Stimulated activated CD8-positive, alpha-beta memory T cell treated with anti-CD3 and anti-CD28 coated beads, Interleukin-15, amount 100 ng/mL, for 4 hours (primary cell): ENCODE data around the gene NR1H4.
"Not testable (repeated sequence)": the region's sequence is repeated elsewhere in the genome, so short reads cannot be mapped to it uniquely, and the experiment has no call there.

Experiments
- DNase-seq, 2 donors: peaks; one replicate each; pipeline ENCODE4 v3.0.0-alpha.2; 2020; ENCODE audit warnings: low read depth in 2 of 2

Gene NR1H4

DNA sequence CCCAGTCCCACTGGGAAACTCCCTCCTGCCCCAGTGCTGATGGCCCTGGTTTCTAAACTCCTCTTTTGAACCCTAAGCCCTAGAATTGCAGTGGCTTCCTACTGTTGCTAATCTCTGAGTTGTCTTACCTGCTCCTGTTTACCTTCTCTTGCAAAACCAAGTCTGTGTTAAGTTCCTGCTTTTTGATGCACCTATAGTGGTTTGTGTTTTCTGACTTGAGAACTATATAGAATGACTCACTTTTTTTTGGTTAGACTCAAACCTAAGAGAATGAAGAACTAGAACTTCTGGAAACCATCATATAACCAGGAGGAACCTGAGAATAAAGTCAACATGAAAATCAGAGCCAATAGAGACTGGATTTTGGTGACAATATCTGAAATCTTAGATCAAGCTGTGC is 94.3 kb downstream of the NR1H4 start:
- DNase-seq, result no peak

DNA sequence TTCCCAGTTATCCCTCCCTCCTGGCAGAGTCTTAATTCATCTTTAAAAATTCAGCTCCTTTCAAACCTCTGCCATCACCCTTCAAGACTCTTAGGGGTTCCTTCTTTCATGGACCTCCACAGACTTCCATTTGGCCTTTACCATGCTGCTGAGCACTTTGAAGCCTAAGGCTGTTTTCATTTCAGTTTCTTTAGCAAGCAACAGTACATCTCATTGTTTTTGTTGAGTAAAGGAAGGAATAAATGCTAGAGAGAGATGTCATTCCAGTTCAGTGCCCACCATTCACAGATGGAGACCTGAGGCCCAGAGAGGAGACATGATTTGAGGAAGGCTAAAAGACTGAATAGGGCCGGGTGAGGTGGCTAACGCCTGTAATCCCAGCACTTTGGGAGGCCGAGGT is 98.5 kb downstream of the NR1H4 start:
- no peak for DNase-seq

- peak in 1 of 2 donors; percentile 17 for DNase-seq
Observed at GRCh38 chr12:100573292-100574186, 99.9 kb downstream of the NR1H4 start, which contains the start of gene GAS2L3. Gene GAS2L3, plus strand, starts transcription at chr12:100573684. Its CDS starts 21,221 bp downstream, at chr12:100594905.

- DNase-seq, result no peak
Observed at GRCh38 chr12:100574187-100575074, 100.8 kb downstream of the NR1H4 start.

DNA sequence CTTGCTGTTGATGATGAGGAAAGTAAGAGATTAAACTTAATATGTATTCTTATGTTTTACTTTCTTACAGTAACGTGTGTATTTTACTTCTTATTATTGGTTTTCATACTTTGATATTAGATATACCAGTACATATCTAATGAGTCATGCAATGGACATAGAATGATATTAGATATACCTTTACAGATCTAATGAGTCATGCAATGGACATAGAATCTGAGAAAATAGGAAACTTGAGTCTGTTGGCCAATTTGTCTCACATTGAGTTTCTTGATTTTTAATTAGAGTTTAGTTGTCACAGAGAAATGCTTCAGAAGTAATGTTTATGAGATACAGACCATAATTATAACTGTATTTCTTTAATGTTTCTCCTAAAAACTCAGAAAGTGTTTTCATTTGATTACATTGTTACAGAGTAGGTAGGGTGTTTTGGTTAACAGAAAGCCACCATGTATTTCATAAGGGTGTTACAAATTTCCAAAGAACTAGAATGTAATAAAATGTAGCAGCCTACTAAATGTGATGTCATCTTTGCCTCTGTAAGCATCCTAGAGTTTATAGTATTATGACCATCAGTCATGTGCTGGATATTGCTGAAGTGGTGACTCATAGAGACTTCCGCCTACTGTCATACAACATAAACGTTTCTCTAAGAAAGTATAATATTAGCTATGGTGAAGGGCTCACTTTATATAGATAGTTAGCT is 102.8 kb downstream of the NR1H4 start:
- DNase-seq, result no peak

GRCh38 chr12:100578923-100579322 is 105.3 kb downstream of the NR1H4 start:
- no peak for DNase-seq

- no peak for DNase-seq
Observed at GRCh38 chr12:100579844-100580243, 106.2 kb downstream of the NR1H4 start.

DNA sequence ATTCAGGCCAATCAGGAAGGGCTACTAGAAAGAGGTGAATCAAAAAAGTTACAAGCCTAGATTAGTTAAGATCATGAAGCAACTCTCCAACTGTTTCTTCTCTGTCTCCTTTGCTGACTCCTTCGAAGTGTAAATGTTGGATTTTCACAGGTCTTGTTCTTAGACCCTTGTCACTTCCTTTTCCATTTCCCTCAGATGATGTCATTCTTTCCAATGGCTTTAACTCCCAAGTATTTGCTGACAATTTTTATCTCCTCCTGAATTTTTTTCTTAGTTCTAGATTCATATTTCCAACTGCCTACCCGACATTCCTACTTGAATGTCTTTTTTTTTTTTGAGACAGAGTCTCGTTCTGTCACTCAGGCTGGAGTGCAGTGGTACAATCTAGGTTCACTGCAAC is 110.6 kb downstream of the NR1H4 start:
- DNase-seq, result no peak

DNA sequence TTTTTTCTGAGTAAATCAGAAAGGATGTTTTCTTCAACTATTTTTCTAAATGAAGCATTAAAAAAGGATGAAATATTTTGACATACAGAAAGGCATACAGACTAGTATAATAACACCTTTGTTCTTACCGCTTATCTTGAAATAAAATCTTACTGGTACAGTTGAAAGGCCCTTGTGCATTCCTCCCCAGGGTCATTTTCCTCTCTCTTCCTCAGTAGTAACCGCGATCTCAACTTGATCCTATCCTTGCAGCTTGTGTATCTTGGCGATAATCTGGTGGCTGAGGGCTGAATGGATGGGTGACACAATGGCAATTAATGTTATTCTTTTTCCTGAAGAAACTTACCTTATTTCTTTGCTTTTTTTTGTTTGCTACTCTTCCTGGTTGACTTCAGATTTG is 118.3 kb downstream of the NR1H4 start:
- no peak for DNase-seq

DNA sequence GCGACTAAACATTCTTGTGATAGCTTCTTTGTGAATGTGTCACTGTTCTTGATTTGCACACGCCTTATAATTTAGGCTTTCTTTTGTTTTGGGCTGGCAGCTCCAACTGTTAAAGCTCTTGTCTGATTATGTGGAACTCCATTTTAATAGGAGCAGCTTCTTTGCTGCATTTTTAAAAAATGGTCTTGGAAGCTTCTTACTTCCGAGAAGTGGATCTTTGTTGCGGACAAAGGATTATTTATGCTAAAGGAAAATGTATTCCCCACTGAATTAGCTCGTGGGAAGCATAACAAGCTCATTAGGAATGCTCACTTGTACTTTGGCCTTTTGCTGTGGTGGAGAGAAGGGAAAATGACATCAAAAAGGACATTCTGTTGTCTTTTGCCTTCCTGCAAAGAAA is 119.8 kb downstream of the NR1H4 start:
- no peak for DNase-seq

- DNase-seq, result no peak
Observed at GRCh38 chr12:100601626-100602025, 128.0 kb downstream of the NR1H4 start.

DNA sequence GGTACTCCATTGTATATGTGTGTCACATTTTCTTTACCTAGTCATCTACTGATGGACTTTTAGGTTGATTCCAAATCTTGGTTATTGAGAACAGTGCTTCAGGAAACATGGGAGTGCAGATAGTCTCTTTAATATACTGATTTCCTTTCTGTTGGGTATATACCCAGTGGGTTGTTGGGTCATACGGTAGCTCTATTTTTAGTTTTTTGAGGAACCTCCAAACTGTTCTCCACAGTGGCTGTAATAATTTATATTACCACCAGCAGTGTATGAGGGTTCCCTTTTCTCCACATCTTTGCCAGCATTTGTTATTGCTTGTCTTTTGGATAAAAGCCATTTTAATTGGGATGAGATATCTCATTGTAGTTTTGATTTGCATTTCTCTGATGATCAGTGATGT is 129.3 kb downstream of the NR1H4 start:
- not testable (repeated sequence) for DNase-seq

DNA sequence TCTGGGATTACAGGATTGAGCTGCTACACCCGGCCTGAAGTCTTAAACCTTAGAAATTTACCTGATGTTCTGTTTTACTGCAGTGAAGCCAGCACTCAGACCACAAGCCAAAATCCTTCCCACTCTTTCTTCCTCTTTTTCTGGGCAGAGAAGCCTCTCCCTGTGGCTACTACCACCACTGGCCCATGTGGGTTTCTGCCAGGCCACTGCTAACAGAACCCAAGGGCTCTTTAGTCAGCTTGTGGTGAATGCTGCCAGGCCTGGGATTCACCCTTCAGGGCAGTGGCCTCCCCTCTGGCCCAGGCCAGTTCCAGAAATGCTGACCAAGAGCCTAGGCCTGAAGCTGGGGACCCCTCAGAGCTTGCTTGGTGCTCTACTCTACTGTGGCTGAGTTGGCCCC is 135.1 kb downstream of the NR1H4 start:
- no peak for DNase-seq

DNA sequence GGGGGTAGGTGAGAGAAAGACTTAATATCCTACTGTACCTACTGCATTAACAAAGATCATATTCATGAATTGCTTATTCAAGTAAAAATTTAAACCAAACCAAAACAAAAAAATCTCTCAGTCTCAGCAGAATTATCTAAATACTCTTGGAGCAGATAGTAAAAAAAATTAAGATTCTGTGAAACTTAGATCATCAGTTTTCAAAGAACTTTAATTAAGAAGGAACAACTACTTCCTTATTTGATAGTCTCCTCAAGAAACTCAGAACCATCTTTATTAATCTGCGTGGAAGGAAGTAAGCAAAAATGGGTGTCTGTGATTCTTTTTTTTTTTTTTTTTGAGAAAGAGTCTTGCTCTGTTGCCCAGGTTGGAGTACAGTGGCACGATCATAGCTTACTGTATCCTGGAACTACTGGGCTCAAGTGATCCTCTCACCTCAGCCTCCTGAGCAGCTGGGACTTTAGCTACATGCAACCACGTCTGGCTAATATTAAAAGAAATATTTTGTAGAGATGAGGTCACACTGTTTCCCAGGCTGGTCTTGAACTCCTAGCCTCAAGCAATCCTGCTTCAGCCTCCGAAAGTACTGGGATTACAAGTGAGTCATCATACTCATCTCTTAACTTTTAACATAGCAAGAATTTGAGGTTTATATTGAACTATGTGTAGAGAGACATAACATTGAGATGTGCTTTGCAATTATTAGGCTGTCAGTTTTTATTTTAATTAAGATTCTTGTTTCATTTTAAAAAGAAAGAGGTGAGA is 137.2 kb downstream of the NR1H4 start:
- DNase-seq, result no peak

DNA sequence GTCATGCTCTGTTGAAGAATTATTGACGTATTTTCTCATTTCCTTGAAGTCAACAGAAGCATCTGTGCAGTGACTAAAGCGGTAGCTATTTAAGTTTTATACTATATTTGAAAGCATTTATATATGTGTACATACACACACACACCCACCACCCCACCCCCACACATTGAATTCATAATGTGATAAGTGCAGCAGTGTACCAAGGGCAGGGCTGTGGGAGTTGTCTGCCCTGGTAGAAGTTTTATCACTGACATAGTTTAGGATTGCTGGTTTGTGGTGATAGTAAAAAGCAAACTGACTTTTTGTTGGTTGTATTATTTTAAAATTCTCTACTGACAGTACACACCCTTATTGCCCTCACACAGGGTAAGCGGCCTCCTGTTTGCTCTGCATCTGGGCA is 138.9 kb downstream of the NR1H4 start:
- DNase-seq, result no peak
